ENCODE results near the gene IL11RA. TPM values are rescaled to one million over a fixed set of nuclear protein-coding genes. Genes with fewer than 3 reads are reported as not detected.

IL11RA gene
- total and polyA plus RNA-seq, 2 of the 8 experiments (the other 6 are each of a cell fraction or from before 2014, with no cell fraction given) = 5.5 to 9.1 TPM

- Histone ChIP-seq H4K20me1 (replicated peaks in 1 of 2; ENCODE audit: control insufficient read depth in 1 of 2, insufficient read depth in 2 of 2, low read length in 2 of 2) (peaks cover 0 to 1% of the 10 kb centered on the region in 2 experiments), H3K27ac (ENCODE audit: low read depth, low read length) (no peak overlapping the region), H2AFZ (ENCODE audit: low read length) (no peak overlapping the region), H2BK15ac (ENCODE audit: low read length) (no peak overlapping the region), H4K8ac (ENCODE audit: extremely low read depth, insufficient read depth, low read length) (no peak overlapping the region), H3K14ac (ENCODE audit: insufficient read length) (no peak overlapping the region), H3K9me3 (ENCODE audit: insufficient read depth in 2 of 2, low read depth in 1 of 2, low read length in 1 of 2) (no peaks in the 10 kb centered on the region), H3K23me2 (ENCODE audit: low read depth, low read length) (peaks cover 9% of the 10 kb centered on the region), H3K27me3 (replicated peaks in 1 of 4; ENCODE audit: control insufficient read depth in 3 of 4, extremely low read depth in 1 of 4, insufficient read depth in 3 of 4, low read length in 3 of 4) (peaks cover 0 to 5% (median 0%) of the 10 kb centered on the region in 4 experiments; a peak in 2 of 7 replicates), H3K79me1 (ENCODE audit: low read depth, low read length) (no peaks in the 10 kb centered on the region), H3K4me3 (ENCODE audit: extremely low read depth in 1 of 4, insufficient read depth in 2 of 4, low read depth in 3 of 4, low read length in 4 of 4) (no peak overlapping the region), H2BK5ac (ENCODE audit: low read depth, low read length) (no peak overlapping the region), H3K36me3 (ENCODE audit: control insufficient read depth in 2 of 4, insufficient read depth in 4 of 4, low read length in 3 of 4) (peaks cover 0 to 2% (median 0%) of the 10 kb centered on the region in 4 experiments; a peak in 2 of 8 replicates), H2BK12ac (ENCODE audit: low read depth, low read length) (no peak overlapping the region), H2BK120ac (replicated peaks; ENCODE audit: low read depth, low read length) (no peak overlapping the region), H3K9ac (replicated peaks in 1 of 4; ENCODE audit: extremely low read depth in 1 of 4, low read depth in 3 of 4, low read length in 3 of 4) (no peak overlapping the region), H3K4ac (replicated peaks; ENCODE audit: insufficient read length, low read depth, low read length) (no peak overlapping the region), H3K23ac (ENCODE audit: insufficient read length) (no peak overlapping the region), H4K5ac (ENCODE audit: insufficient read length, low read depth, low read length) (no peak overlapping the region), H2BK20ac (ENCODE audit: low read length) (no peak overlapping the region), H3K79me2 (ENCODE audit: control insufficient read depth in 1 of 2, insufficient read depth in 2 of 2, low read length in 2 of 2) (peaks cover 0 to 8% of the 10 kb centered on the region in 2 experiments; a peak in 1 of 4 replicates), H3K4me2 (ENCODE audit: insufficient read depth in 1 of 2, low read depth in 2 of 2, low read length in 2 of 2) (no peak overlapping the region), H3K4me1 (replicated peaks in 1 of 4; ENCODE audit: control insufficient read depth in 3 of 4, insufficient read depth in 4 of 4, low read length in 3 of 4) (peaks cover 0 to 4% (median 2%) of the 10 kb centered on the region in 4 experiments; a peak in 2 of 7 replicates), H3K56ac (replicated peaks; ENCODE audit: insufficient read length, low read depth, low read length) (no peak overlapping the region), H2AK5ac (ENCODE audit: low read depth, low read length) (no peak overlapping the region), H4K91ac (replicated peaks; ENCODE audit: insufficient read length, low read length) (no peak overlapping the region), H3K18ac (ENCODE audit: extremely low read depth, low read length) (no peak overlapping the region)
- ChIA-PET CTCF (ENCODE audit: partially characterized antibody) (interaction anchor here (0.9 to 15.2 kb wide), 8 partner anchors 12 to 48 kb away, joined by 3 to 277 read pairs (median 10); partner anchors contain the start of genes ARID3C, GALT, IL11RA and SIGMAR1), POLR2A (ENCODE audit: partially characterized antibody) (interaction anchor here (2.6 to 7.7 kb wide), 2 partner anchors 8 to 14 kb away, joined by 10 to 92 read pairs; partner anchors contain the start of genes GALT and IL11RA)
- DNase-seq (ENCODE audit: low read depth in 1 of 2, low spot score in 2 of 2) = no peak
- FAIRE-seq = no peak
- no peak for TF ChIP-seq ATF2 (IDR thresholded peaks at IDR 0.05; ENCODE audit: low read length)
- TF ChIP-seq YY1 (IDR thresholded peaks at IDR 0.05; ENCODE audit: low read depth, low read length) = no peak
- TF ChIP-seq SP2 (IDR thresholded peaks at IDR 0.05; ENCODE audit: low read length) = no peak
- no peak for TF ChIP-seq SP4 (IDR thresholded peaks at IDR 0.05; ENCODE audit: low read length)
- no peak for TF ChIP-seq TAF1 (IDR thresholded peaks at IDR 0.05; ENCODE audit: low read depth, low read length)
- TF ChIP-seq EGR1 (IDR thresholded peaks at IDR 0.05; ENCODE audit: borderline replicate concordance, low read depth, low read length) = no peak
- no peak for TF ChIP-seq TAF7 (optimal IDR thresholded peaks at IDR 0.05; ENCODE audit: borderline replicate concordance, low read depth, low read length)
- no peak for TF ChIP-seq CHD2 (IDR thresholded peaks at IDR 0.05; ENCODE audit: low read length)
- TF ChIP-seq ZNF274 (IDR thresholded peaks at IDR 0.05; ENCODE audit: borderline replicate concordance, extremely low read depth, low read length) = no peak
- no peak for TF ChIP-seq PHF8 (conservative IDR thresholded peaks at IDR 0.05; ENCODE audit: low read depth, low read length)
- no peak for TF ChIP-seq KDM1A (IDR thresholded peaks at IDR 0.05; ENCODE audit: borderline replicate concordance, low read length)
- no peak for TF ChIP-seq CEBPB (IDR thresholded peaks at IDR 0.05; ENCODE audit: low read depth, low read length)
- TF ChIP-seq SAP30 (IDR thresholded peaks at IDR 0.05; ENCODE audit: insufficient read depth, insufficient replicate concordance, low read length) = no peak
- no peak for TF ChIP-seq KDM4A (IDR thresholded peaks at IDR 0.05; ENCODE audit: low read depth, low read length, severe bottlenecking)
- no peak for TF ChIP-seq SIX5 (IDR thresholded peaks at IDR 0.05; ENCODE audit: low read depth, low read length)
Observed at GRCh38 chr9:34663303-34663605, 11.3 kb downstream of the IL11RA start.

Data from H1 (cell line).